ENCODE data around the gene LEMD3.

- TF ChIP-seq EZH2 (IDR thresholded peaks at IDR 0.05; ENCODE audit: borderline replicate concordance, insufficient read depth, low read length, poor library complexity, severe bottlenecking) (no peak), REST (IDR thresholded peaks at IDR 0.05; ENCODE audit: borderline replicate concordance) (no peak), CTCF (IDR thresholded peaks at IDR 0.05; ENCODE audit: poor library complexity, severe bottlenecking) (no peak), TAF1 (IDR thresholded peaks at IDR 0.05; ENCODE audit: low read depth) (no peak), EP300 (conservative IDR thresholded peaks at IDR 0.05; ENCODE audit: poor library complexity, severe bottlenecking) (no peak), SMC3 (conservative IDR thresholded peaks at IDR 0.05; ENCODE audit: poor library complexity) (no peak)
These were observed 28.6 kb upstream of the LEMD3 start for GRCh38 chr12:65140738-65141137.
